H1 (cell line): ENCODE results near the gene SPDYE2.
"Not testable (repeated sequence)": the region's sequence is repeated elsewhere in the genome, so short reads cannot be mapped to it uniquely, and the experiment has no call there.

Source experiments
- CHD2 ChIP-seq: IDR thresholded peaks from 2 replicates; pipeline ENCODE4 v1.6.1; 2012; ENCODE audit warnings: low read length, improper control_type of control experiment
- SIN3A ChIP-seq, 2 experiments: IDR thresholded peaks in 1 of 2; conservative IDR thresholded peaks in 1 of 2; 2 replicates each; pipeline ENCODE4 v1.6.1; 2011 to 2012; ENCODE audit warnings: low read length in 2 of 2, improper control_type of control experiment in 1 of 2, low read depth in 1 of 2, mild to moderate bottlenecking in 1 of 2
- SP1 ChIP-seq: IDR thresholded peaks from 2 replicates; pipeline ENCODE4 v1.6.1; 2011; ENCODE audit warnings: low read depth, low read length
- SP4 ChIP-seq: IDR thresholded peaks from 2 replicates; pipeline ENCODE4 v1.6.1; 2012; ENCODE audit warnings: low read length, inconsistent platforms
- SRF ChIP-seq: IDR thresholded peaks from 2 replicates; pipeline ENCODE4 v1.6.1; 2011; ENCODE audit warnings: mild to moderate bottlenecking, low read depth, low read length, moderate library complexity
- TF ChIP-seq, protein P1 (sequence below): IDR thresholded peaks from 2 replicates; pipeline ENCODE4 v1.6.1; 2011; ENCODE audit warnings: low read depth, mild to moderate bottlenecking, low read length; ENCODE audit not compliant: insufficient read depth

DNA sequence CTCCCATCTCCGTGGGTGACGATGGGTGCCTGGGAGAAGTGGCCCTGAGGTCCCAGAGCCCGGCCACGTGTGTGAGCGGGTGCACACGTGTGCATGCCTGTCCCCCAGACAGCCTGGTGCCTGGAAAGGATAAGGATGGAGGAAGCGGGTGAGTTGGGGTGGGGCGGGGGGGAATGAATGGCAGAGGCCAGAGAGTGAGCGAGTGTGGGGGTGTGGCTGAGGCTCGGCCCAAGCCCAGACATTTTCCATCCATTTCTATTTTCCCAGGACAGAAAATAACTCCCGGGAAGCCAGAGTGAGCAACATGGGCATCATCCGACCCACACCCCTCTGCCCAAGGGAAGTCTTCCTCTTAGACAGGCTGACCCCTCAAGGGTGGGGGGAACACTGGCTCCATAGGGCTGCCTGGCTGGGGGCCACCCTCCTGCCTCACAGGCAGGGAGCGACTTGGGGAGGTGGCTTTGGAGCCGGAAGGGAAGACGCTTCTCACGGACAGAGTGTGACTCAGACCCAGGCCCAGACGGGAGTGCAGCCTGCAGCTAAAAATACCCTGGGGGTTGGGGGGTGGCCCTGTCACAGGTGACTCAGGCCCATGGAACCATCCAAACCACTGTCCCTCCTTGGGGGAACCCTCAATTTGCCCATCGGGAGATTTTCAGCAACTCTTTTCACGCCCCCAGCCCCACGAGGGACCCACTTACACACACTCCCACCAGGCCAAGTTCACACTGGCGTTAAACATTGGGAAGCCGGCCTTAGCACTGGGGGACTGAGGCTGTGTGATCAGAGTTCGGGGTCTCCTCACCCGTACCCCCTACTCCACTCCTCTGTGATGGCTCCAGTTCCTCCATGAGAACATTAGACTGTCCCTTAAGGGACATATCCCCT, 45.5 kb upstream of the SPDYE2 start:
- not testable (repeated sequence) for TF ChIP-seq SRF; CHD2; SP4; SIN3A (conservative IDR thresholded peaks at IDR 0.05 in 1 of 2, IDR thresholded peaks at IDR 0.05 in 1 of 2; ENCODE audit: low read depth in 1 of 2, low read length in 2 of 2); SP1
- TF ChIP-seq, protein P1, sequence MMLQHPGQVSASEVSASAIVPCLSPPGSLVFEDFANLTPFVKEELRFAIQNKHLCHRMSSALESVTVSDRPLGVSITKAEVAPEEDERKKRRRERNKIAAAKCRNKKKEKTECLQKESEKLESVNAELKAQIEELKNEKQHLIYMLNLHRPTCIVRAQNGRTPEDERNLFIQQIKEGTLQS: not testable (repeated sequence)
